ENCODE measurements around the gene APCDD1L.
"Not testable (repeated sequence)": the region's sequence is repeated elsewhere in the genome, so short reads cannot be mapped to it uniquely, and the experiment has no call there.

The APCDD1L gene

GRCh38 chr20:58514321-58515232, 622 bp downstream of the APCDD1L start:
- no peak overlapping the region for H3K27ac Mint-ChIP-seq
- no peaks in the 10 kb centered on the region for H3K36me3 Mint-ChIP-seq (ENCODE audit: low read depth)
- peaks cover 44% of the 10 kb centered on the region for H3K27me3 Mint-ChIP-seq
- H3K4me1 Mint-ChIP-seq (ENCODE audit: low read depth): no peaks in the 10 kb centered on the region
- H3K9me3 Mint-ChIP-seq: no peaks in the 10 kb centered on the region
- intact Hi-C loops (cut with micrococcal nuclease): no loop called here
- no peak overlapping the region for H3K4me3 Mint-ChIP-seq

- peaks cover 44% of the 10 kb centered on the region for H3K27me3 Mint-ChIP-seq
- intact Hi-C loops (cut with micrococcal nuclease): no loop called here
- no peak overlapping the region for H3K4me3 Mint-ChIP-seq
- no peaks in the 10 kb centered on the region for H3K4me1 Mint-ChIP-seq (ENCODE audit: low read depth)
- H3K9me3 Mint-ChIP-seq: no peaks in the 10 kb centered on the region
- H3K27ac Mint-ChIP-seq: no peak overlapping the region
- H3K36me3 Mint-ChIP-seq (ENCODE audit: low read depth): no peaks in the 10 kb centered on the region
Observed at GRCh38 chr20:58513580-58514285, 1.5 kb downstream of the APCDD1L start.

GRCh38 chr20:58512808-58513552, 2.2 kb downstream of the APCDD1L start:
- no peaks in the 10 kb centered on the region for H3K9me3 Mint-ChIP-seq
- H3K27ac Mint-ChIP-seq: no peak overlapping the region
- no peaks in the 10 kb centered on the region for H3K36me3 Mint-ChIP-seq (ENCODE audit: low read depth)
- peaks cover 44% of the 10 kb centered on the region for H3K27me3 Mint-ChIP-seq
- intact Hi-C loops (cut with micrococcal nuclease): no loop called here
- no peak overlapping the region for H3K4me3 Mint-ChIP-seq
- H3K4me1 Mint-ChIP-seq (ENCODE audit: low read depth): no peaks in the 10 kb centered on the region

- Mint-ChIP-seq H3K36me3 (ENCODE audit: low read depth) (no peaks in the 10 kb centered on the region), H3K9me3 (peaks cover 5% of the 10 kb centered on the region), H3K4me3 (no peak overlapping the region), H3K27ac (no peak overlapping the region), H3K27me3 (peaks cover 37% of the 10 kb centered on the region), H3K4me1 (ENCODE audit: low read depth) (no peaks in the 10 kb centered on the region)
- intact Hi-C loops (cut with micrococcal nuclease): no loop called here
Observed at GRCh38 chr20:58511861-58512260, 3.3 kb downstream of the APCDD1L start.

GRCh38 chr20:58511364-58511763, 3.8 kb downstream of the APCDD1L start:
- H3K4me3 Mint-ChIP-seq: no peak overlapping the region
- H3K27ac Mint-ChIP-seq: no peak overlapping the region
- H3K4me1 Mint-ChIP-seq (ENCODE audit: low read depth): no peaks in the 10 kb centered on the region
- intact Hi-C loops (cut with micrococcal nuclease): no loop called here
- peaks cover 33% of the 10 kb centered on the region for H3K27me3 Mint-ChIP-seq
- H3K9me3 Mint-ChIP-seq: peaks cover 10% of the 10 kb centered on the region
- H3K36me3 Mint-ChIP-seq (ENCODE audit: low read depth): no peaks in the 10 kb centered on the region

- Mint-ChIP-seq H3K9me3 (peaks cover 14% of the 10 kb centered on the region), H3K4me3 (no peak overlapping the region), H3K4me1 (ENCODE audit: low read depth) (no peaks in the 10 kb centered on the region), H3K27ac (no peak overlapping the region), H3K36me3 (ENCODE audit: low read depth) (no peaks in the 10 kb centered on the region), H3K27me3 (peaks cover 31% of the 10 kb centered on the region)
- intact Hi-C loops (cut with micrococcal nuclease): no loop called here
Observed at GRCh38 chr20:58510921-58511320, 4.3 kb downstream of the APCDD1L start.

- Mint-ChIP-seq H3K9me3 (peaks cover 34% of the 10 kb centered on the region), H3K27ac (no peak overlapping the region), H3K4me3 (no peak overlapping the region), H3K27me3 (peaks cover 12% of the 10 kb centered on the region), H3K36me3 (ENCODE audit: low read depth) (no peaks in the 10 kb centered on the region), H3K4me1 (ENCODE audit: low read depth) (no peaks in the 10 kb centered on the region)
- intact Hi-C loops (cut with micrococcal nuclease): no loop called here
Observed at GRCh38 chr20:58508762-58509395, 6.3 kb downstream of the APCDD1L start.

GRCh38 chr20:58506999-58507398, 8.2 kb downstream of the APCDD1L start:
- H3K36me3 Mint-ChIP-seq (ENCODE audit: low read depth); H3K27ac Mint-ChIP-seq; H3K4me3 Mint-ChIP-seq; H3K27me3 Mint-ChIP-seq; intact Hi-C loops (cut with micrococcal nuclease); H3K4me1 Mint-ChIP-seq (ENCODE audit: low read depth): not testable (repeated sequence)
- peaks cover 43% of the 10 kb centered on the region for H3K9me3 Mint-ChIP-seq

GRCh38 chr20:58504566-58504965, 10.6 kb downstream of the APCDD1L start:
- Mint-ChIP-seq H3K36me3 (ENCODE audit: low read depth) (no peaks in the 10 kb centered on the region), H3K4me3 (no peak overlapping the region), H3K27me3 (peaks cover 4% of the 10 kb centered on the region), H3K27ac (no peak overlapping the region), H3K4me1 (ENCODE audit: low read depth) (no peaks in the 10 kb centered on the region), H3K9me3 (peaks cover 50% of the 10 kb centered on the region)
- intact Hi-C loops (cut with micrococcal nuclease): no loop called here

GRCh38 chr20:58503668-58504067, 11.5 kb downstream of the APCDD1L start:
- no peak overlapping the region for H3K27ac Mint-ChIP-seq
- no peaks in the 10 kb centered on the region for H3K36me3 Mint-ChIP-seq (ENCODE audit: low read depth)
- no peak overlapping the region for H3K4me3 Mint-ChIP-seq
- intact Hi-C loops (cut with micrococcal nuclease): no loop called here
- peaks cover 50% of the 10 kb centered on the region for H3K9me3 Mint-ChIP-seq
- peaks cover 9% of the 10 kb centered on the region for H3K27me3 Mint-ChIP-seq
- no peaks in the 10 kb centered on the region for H3K4me1 Mint-ChIP-seq (ENCODE audit: low read depth)

GRCh38 chr20:58500256-58500655, 14.9 kb downstream of the APCDD1L start:
- intact Hi-C loops (cut with micrococcal nuclease): no loop called here
- Mint-ChIP-seq H3K36me3 (ENCODE audit: low read depth) (no peaks in the 10 kb centered on the region), H3K9me3 (peaks cover 29% of the 10 kb centered on the region), H3K27me3 (peaks cover 10% of the 10 kb centered on the region), H3K4me1 (ENCODE audit: low read depth) (no peaks in the 10 kb centered on the region), H3K27ac (no peak overlapping the region), H3K4me3 (no peak overlapping the region)

GRCh38 chr20:58498470-58499068, 16.6 kb downstream of the APCDD1L start:
- Mint-ChIP-seq H3K27me3 (peaks cover 10% of the 10 kb centered on the region), H3K4me1 (ENCODE audit: low read depth) (no peaks in the 10 kb centered on the region), H3K9me3 (peaks cover 12% of the 10 kb centered on the region), H3K27ac (no peak overlapping the region), H3K36me3 (ENCODE audit: low read depth) (no peaks in the 10 kb centered on the region), H3K4me3 (no peak overlapping the region)
- intact Hi-C loops (cut with micrococcal nuclease): no loop called here

GRCh38 chr20:58497724-58498469, 17.3 kb downstream of the APCDD1L start:
- Mint-ChIP-seq H3K4me3 (no peak overlapping the region), H3K27ac (no peak overlapping the region), H3K36me3 (ENCODE audit: low read depth) (no peaks in the 10 kb centered on the region), H3K9me3 (peaks cover 11% of the 10 kb centered on the region), H3K27me3 (peaks cover 10% of the 10 kb centered on the region), H3K4me1 (ENCODE audit: low read depth) (no peaks in the 10 kb centered on the region)
- intact Hi-C loops (cut with micrococcal nuclease): no loop called here
